Neural cell (in vitro differentiated cells): ENCODE data around the gene SNX13. TPM values are rescaled to one million over a fixed set of nuclear protein-coding genes. Genes with fewer than 3 reads are reported as not detected.

Experiments used
- H2AFZ ChIP-seq: fragments of 200-600, 300-800 bp; sonication (generic), shearing (Covaris generic); 2 replicates; pipeline ENCODE4 v1.6.0; 2014; ENCODE audit warnings: low read depth, mild to moderate bottlenecking, antibody characterized with exemption, low read length, moderate library complexity
- H3F3A ChIP-seq: fragments of 200-600 bp; shearing (Covaris generic); 2 replicates; pipeline ENCODE4 v1.6.1; 2016; ENCODE audit warnings: mild to moderate bottlenecking, moderate library complexity, mixed read lengths, antibody characterized with exemption, low read length; ENCODE audit not compliant: insufficient read depth, poor library complexity, severe bottlenecking
- H3K27ac ChIP-seq: fragments of 200-600, 300-800 bp; sonication (generic), shearing (Covaris generic); 2 replicates; pipeline ENCODE4 v1.5.1; 2014; ENCODE audit warnings: mild to moderate bottlenecking, low read length, moderate library complexity
- H3K27me3 ChIP-seq: fragments of 300-800, 200-600 bp; sonication (generic), shearing (Covaris generic); 2 replicates; pipeline ENCODE4 v1.6.0; 2014; ENCODE audit warnings: mild to moderate bottlenecking, low read depth, low read length, moderate library complexity; ENCODE audit not compliant: insufficient read depth
- H3K36me3 ChIP-seq: fragments of 300-800, 200-600 bp; sonication (generic), shearing (Covaris generic); 2 replicates; pipeline ENCODE4 v1.5.1; 2014; ENCODE audit warnings: mild to moderate bottlenecking, antibody characterized with exemption, low read length, moderate library complexity; ENCODE audit not compliant: insufficient read depth
- H3K4me2 ChIP-seq: fragments of 300-800, 200-600 bp; sonication (generic), shearing (Covaris generic); 2 replicates; pipeline ENCODE4 v1.6.0; 2014; ENCODE audit warnings: mild to moderate bottlenecking, low read length
- H3K4me3 ChIP-seq: fragments of 300-800, 200-600 bp; sonication (generic), shearing (Covaris generic); 2 replicates; pipeline ENCODE4 v1.5.1; 2014; ENCODE audit warnings: mild to moderate bottlenecking, low read length, moderate library complexity
- H3K79me2 ChIP-seq: fragments of 200-600 bp; shearing (Covaris generic); replicated peaks from 2 replicates; pipeline ENCODE4 v1.6.0; 2014; ENCODE audit warnings: mild to moderate bottlenecking, low read length, moderate library complexity; ENCODE audit not compliant: insufficient read depth
- H3K9ac ChIP-seq: fragments of 300-800, 200-600 bp; sonication (generic), shearing (Covaris generic); 2 replicates; pipeline ENCODE4 v1.6.1; 2016; ENCODE audit warnings: mild to moderate bottlenecking, low read length, mixed read lengths
- H3K9me2 ChIP-seq: fragments of 200-600 bp; shearing (Covaris generic); 2 replicates; pipeline ENCODE4 v1.6.1; 2016; ENCODE audit warnings: mild to moderate bottlenecking, low read length, mixed read lengths; ENCODE audit not compliant: insufficient read depth
- H3K9me3 ChIP-seq: fragments of 200-600, 300-800 bp; sonication (generic), shearing (Covaris generic); 2 replicates; pipeline ENCODE4 v1.6.1; 2016; ENCODE audit warnings: mild to moderate bottlenecking, mixed run types, low read length, moderate library complexity, mixed read lengths
- H4K20me1 ChIP-seq: fragments of 200-600 bp; shearing (Covaris generic); 2 replicates; pipeline ENCODE4 v1.6.1; 2016; ENCODE audit warnings: mild to moderate bottlenecking, mixed run types; ENCODE audit not compliant: insufficient read depth
- EP300 ChIP-seq: fragments of 450-650 bp; conservative IDR thresholded peaks from 2 replicates; pipeline ENCODE4 v1.6.1; 2014; ENCODE audit warnings: antibody characterized with exemption, mild to moderate bottlenecking, moderate library complexity; ENCODE audit not compliant: poor library complexity, severe bottlenecking
- EZH2 ChIP-seq: fragments of 200-600, 300-800 bp; shearing (Covaris generic), sonication (generic); IDR thresholded peaks from 2 replicates; pipeline ENCODE4 v1.6.1; 2014; ENCODE audit warnings: antibody characterized with exemption, low read length, borderline replicate concordance, mild to moderate bottlenecking; ENCODE audit not compliant: insufficient read depth, poor library complexity, severe bottlenecking
- POLR2AphosphoS5 ChIP-seq: IDR thresholded peaks from 2 replicates; pipeline ENCODE4 v1.6.1; 2012
- REST ChIP-seq: IDR thresholded peaks from 2 replicates; pipeline ENCODE4 v1.6.1; 2012; ENCODE audit warnings: borderline replicate concordance
- SMC3 ChIP-seq: fragments of 450-650 bp; conservative IDR thresholded peaks from 2 replicates; pipeline ENCODE4 v1.6.1; 2014; ENCODE audit warnings: antibody characterized with exemption, mild to moderate bottlenecking, moderate library complexity; ENCODE audit not compliant: poor library complexity
- TAF1 ChIP-seq: IDR thresholded peaks from 2 replicates; pipeline ENCODE4 v1.6.1; 2012; ENCODE audit warnings: low read depth
- polyA plus RNA-seq: library from polyadenylated mRNA; depleted of rRNA; stranded (reverse); fragments of >200 nt; gene quantifications from 2 replicates; pipeline ENCODE4 v1.2.3, GENCODE V29; 2014
- TF ChIP-seq, protein P1 (sequence below): fragments of 450-650 bp; IDR thresholded peaks from 2 replicates; pipeline ENCODE4 v1.5.1; 2014; ENCODE audit warnings: antibody characterized with exemption, mild to moderate bottlenecking, moderate library complexity; ENCODE audit not compliant: poor library complexity, severe bottlenecking

SNX13 gene
- polyA plus RNA-seq, 1 donor from 2014 or later: 50.6 TPM

GRCh38 chr7:17983221-17984062, 43.1 kb upstream of the SNX13 start:
- H3K4me3 ChIP-seq: no peak overlapping the region
- H4K20me1 ChIP-seq: no peaks in the 10 kb centered on the region
- H3K4me2 ChIP-seq: no peak overlapping the region
- no peaks in the 10 kb centered on the region for H3F3A ChIP-seq
- TF ChIP-seq EP300: no peak
- no peak for TF ChIP-seq REST
- TF ChIP-seq, protein P1, sequence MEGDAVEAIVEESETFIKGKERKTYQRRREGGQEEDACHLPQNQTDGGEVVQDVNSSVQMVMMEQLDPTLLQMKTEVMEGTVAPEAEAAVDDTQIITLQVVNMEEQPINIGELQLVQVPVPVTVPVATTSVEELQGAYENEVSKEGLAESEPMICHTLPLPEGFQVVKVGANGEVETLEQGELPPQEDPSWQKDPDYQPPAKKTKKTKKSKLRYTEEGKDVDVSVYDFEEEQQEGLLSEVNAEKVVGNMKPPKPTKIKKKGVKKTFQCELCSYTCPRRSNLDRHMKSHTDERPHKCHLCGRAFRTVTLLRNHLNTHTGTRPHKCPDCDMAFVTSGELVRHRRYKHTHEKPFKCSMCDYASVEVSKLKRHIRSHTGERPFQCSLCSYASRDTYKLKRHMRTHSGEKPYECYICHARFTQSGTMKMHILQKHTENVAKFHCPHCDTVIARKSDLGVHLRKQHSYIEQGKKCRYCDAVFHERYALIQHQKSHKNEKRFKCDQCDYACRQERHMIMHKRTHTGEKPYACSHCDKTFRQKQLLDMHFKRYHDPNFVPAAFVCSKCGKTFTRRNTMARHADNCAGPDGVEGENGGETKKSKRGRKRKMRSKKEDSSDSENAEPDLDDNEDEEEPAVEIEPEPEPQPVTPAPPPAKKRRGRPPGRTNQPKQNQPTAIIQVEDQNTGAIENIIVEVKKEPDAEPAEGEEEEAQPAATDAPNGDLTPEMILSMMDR: no peak
- TF ChIP-seq SMC3: no peak
- no peak for TF ChIP-seq TAF1
- no peak for TF ChIP-seq EZH2
- no peak for TF ChIP-seq POLR2AphosphoS5
- no peak overlapping the region for H2AFZ ChIP-seq
- H3K9ac ChIP-seq: no peak overlapping the region
- H3K9me3 ChIP-seq: no peaks in the 10 kb centered on the region
- H3K27ac ChIP-seq: no peak overlapping the region
- H3K9me2 ChIP-seq: no peaks in the 10 kb centered on the region
- H3K79me2 ChIP-seq: no peaks in the 10 kb centered on the region
- H3K27me3 ChIP-seq: no peaks in the 10 kb centered on the region
- no peaks in the 10 kb centered on the region for H3K36me3 ChIP-seq

- no peaks in the 10 kb centered on the region for H3K9me3 ChIP-seq
- no peak for TF ChIP-seq SMC3
- TF ChIP-seq EZH2: no peak
- TF ChIP-seq REST: no peak
- no peak for TF ChIP-seq EP300
- H3K9ac ChIP-seq: no peak overlapping the region
- no peak overlapping the region for H2AFZ ChIP-seq
- no peaks in the 10 kb centered on the region for H4K20me1 ChIP-seq
- H3K36me3 ChIP-seq: no peaks in the 10 kb centered on the region
- H3K79me2 ChIP-seq: no peaks in the 10 kb centered on the region
- no peaks in the 10 kb centered on the region for H3K9me2 ChIP-seq
- H3F3A ChIP-seq: no peaks in the 10 kb centered on the region
- H3K27me3 ChIP-seq: no peaks in the 10 kb centered on the region
- no peak overlapping the region for H3K4me3 ChIP-seq
- H3K27ac ChIP-seq: no peak overlapping the region
- H3K4me2 ChIP-seq: no peak overlapping the region
Observed at GRCh38 chr7:17976952-17977351, 36.7 kb upstream of the SNX13 start.
